Gastrocnemius medialis (tissue), 4 donors: ENCODE results near the gene ITGA4. TPM values are rescaled to one million over a fixed set of nuclear protein-coding genes. Genes with fewer than 3 reads are reported as not detected.
A peak's percentile ranks its signal among the peaks of the same experiment; 100 is the strongest.

ENCODE experiments used
- ATAC-seq, 2 donors: fragments of 150-250 bp; one replicate each; pipeline ENCODE4 v1.9.1; 2016
- DNase-seq, 2 donors: peaks; one replicate each; pipeline ENCODE4 v3.0.0-alpha.2; 2019
- H3K27ac ChIP-seq, 4 donors: fragments of 200-600 bp; sonication (generic); 1 replicate in 1 of 4; 2 replicates in 3 of 4; pipeline ENCODE4 v1.5.1; 2016 to 2018; ENCODE audit warnings: mild to moderate bottlenecking in 2 of 4, moderate library complexity in 1 of 4
- H3K27me3 ChIP-seq, 3 donors: fragments of 200-600 bp; sonication (generic) in 2 of 3; 1 replicate in 1 of 3; 2 replicates in 2 of 3; pipeline versions ENCODE4 v1.5.1 to v1.6.0; 2016 to 2019; ENCODE audit warnings: mild to moderate bottlenecking in 1 of 3, moderate library complexity in 1 of 3
- H3K36me3 ChIP-seq, 2 donors: fragments of 200-600 bp; sonication (generic) in 1 of 2; one replicate each; pipeline ENCODE4 v1.5.1; 2017 to 2018
- H3K4me1 ChIP-seq, 2 donors: fragments of 200-600 bp; sonication (generic) in 1 of 2; one replicate each; pipeline ENCODE4 v1.5.1; 2016 to 2017; ENCODE audit warnings: mild to moderate bottlenecking in 2 of 2
- H3K4me3 ChIP-seq, 4 donors: fragments of 200-600 bp; sonication (generic) in 3 of 4; 1 replicate in 1 of 4; 2 replicates in 3 of 4; pipeline ENCODE4 v1.5.1; 2016 to 2019; ENCODE audit warnings: mild to moderate bottlenecking in 2 of 4
- H3K9me3 ChIP-seq, 3 donors: fragments of 200-600 bp; sonication (generic) in 2 of 3; 1 replicate in 1 of 3; 2 replicates in 2 of 3; pipeline ENCODE4 v1.5.1; 2016 to 2019
- CTCF ChIP-seq, 5 experiments: fragments of 450-650 bp in 3 of 5; fragments of 200-600 bp in 2 of 5; sonication (generic) in 2 of 5; IDR thresholded peaks in 4 of 5; conservative IDR thresholded peaks in 1 of 5; 1 replicate in 4 of 5; 2 replicates in 1 of 5; pipeline ENCODE4 v1.5.1; 2016 to 2019; ENCODE audit warnings: antibody characterized with exemption in 5 of 5, mild to moderate bottlenecking in 3 of 5, moderate library complexity in 3 of 5
- POLR2A ChIP-seq, 2 donors: fragments of 450-650 bp; IDR thresholded peaks; one replicate each; pipeline ENCODE4 v1.6.1; 2017; ENCODE audit warnings: antibody characterized with exemption in 2 of 2, mild to moderate bottlenecking in 2 of 2, moderate library complexity in 2 of 2
- in situ Hi-C, 4 donors: fragments of 200-750 bp; cut with MboI; loops; one replicate each; pipeline versions ENCODE4 v1.15.0 to v1.8.0; 2017; ENCODE audit warnings: low sequenced_read_pairs in 4 of 4
- intact Hi-C: fragments of 100-400 bp; cut with DNase I; formaldehyde crosslinking; loops from one replicate; pipeline ENCODE4 v1.15.1; 2023; ENCODE audit warnings: low total_unique reads
- total RNA-seq, 4 donors: library from RNA; depleted of rRNA; stranded (reverse); fragments of >200 nt; gene quantifications; one replicate each; pipeline versions ENCODE4 v1.1.0 to v1.2.3, GENCODE V29; 2016

ITGA4 gene
- total RNA-seq, 4 donors from 2014 or later: 0.47 to 0.61 (median 0.55) TPM; not detected in 1

- ATAC-seq (no peak), DNase-seq (peak; percentile 8 to 18)
- no peaks in the 10 kb centered on the region for H3K36me3 ChIP-seq
- peaks cover 15 to 25% (median 19%) of the 10 kb centered on the region in 3 donors for H3K27me3 ChIP-seq
- peak overlapping the region; percentile 30 to 52 (median 46) for H3K4me3 ChIP-seq
- H3K4me1 ChIP-seq: no peaks in the 10 kb centered on the region
- no peak overlapping the region for H3K27ac ChIP-seq
- intact Hi-C loops: no loop called here
- TF ChIP-seq CTCF (IDR thresholded peaks at IDR 0.05 in 4 of 5, conservative IDR thresholded peaks at IDR 0.05 in 1 of 5) (no peak), POLR2A (IDR thresholded peaks at IDR 0.05) (no peak)
- in situ Hi-C loops: loop anchor here (25.0 kb wide), 2 partner anchors 344 to 1344 kb away; no protein-coding TSS in a partner anchor
- no peaks in the 10 kb centered on the region for H3K9me3 ChIP-seq
These were observed 496 bp upstream of the ITGA4 start for GRCh38 chr2:181456660-181457120.

DNA sequence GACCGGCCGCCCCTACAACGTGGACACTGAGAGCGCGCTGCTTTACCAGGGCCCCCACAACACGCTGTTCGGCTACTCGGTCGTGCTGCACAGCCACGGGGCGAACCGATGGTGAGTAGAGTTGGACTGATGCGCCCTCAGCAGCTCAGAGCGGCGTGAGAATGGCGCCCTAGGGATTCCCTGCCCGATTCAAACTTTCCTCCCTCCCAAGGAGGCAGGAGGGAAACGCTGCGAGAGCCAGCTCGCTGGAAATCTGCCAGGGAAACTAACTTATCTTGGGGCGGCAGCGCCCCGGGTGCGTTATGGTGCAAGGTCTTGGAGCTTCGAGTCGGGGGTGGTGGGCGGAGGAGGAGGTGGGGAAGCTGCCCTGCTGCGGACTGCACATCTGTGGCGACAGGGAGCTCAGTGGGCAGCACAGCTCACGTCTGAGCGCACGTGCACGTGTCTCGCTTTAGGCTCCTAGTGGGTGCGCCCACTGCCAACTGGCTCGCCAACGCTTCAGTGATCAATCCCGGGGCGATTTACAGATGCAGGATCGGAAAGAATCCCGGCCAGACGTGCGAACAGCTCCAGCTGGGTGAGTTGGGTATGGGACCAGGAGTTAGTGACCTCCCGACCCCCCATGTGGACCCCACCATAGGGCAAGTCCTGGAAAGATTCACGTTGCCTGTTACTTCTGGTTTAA, 697 bp downstream of the ITGA4 start:
- DNase-seq: peak in 1 of 2 donors; percentile 8

DNA sequence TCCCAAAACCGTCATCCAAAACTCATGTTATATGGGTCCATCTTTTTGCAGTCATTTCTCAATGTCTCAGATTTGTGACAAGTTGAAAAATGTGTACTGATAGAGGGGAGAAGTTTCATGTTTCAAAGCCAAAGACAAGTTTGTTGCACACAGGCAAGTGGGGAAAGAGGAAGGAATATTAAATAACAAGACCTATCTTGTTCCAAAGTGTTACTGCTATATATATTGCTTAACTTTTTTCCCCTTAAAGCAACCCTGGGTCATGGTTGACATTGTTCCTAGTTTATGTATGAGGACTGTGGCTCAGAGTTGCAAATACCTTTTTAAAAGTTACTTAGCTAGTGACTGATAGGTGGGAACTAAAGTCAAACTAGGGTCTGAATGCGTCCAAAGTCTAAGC, 1.7 kb downstream of the ITGA4 start:
- H3K27ac ChIP-seq: no peak overlapping the region
- H3K4me3 ChIP-seq: no peak overlapping the region
- intact Hi-C loops: no loop called here
- DNase-seq (no peak), ATAC-seq (no peak)
- H3K4me1 ChIP-seq: no peaks in the 10 kb centered on the region
- in situ Hi-C loops: loop anchor here (25.0 kb wide), 2 partner anchors 347 to 1347 kb away; no protein-coding TSS in a partner anchor
- no peaks in the 10 kb centered on the region for H3K36me3 ChIP-seq
- no peak for TF ChIP-seq POLR2A (IDR thresholded peaks at IDR 0.05)
- TF ChIP-seq CTCF (IDR thresholded peaks at IDR 0.05 in 4 of 5, conservative IDR thresholded peaks at IDR 0.05 in 1 of 5): no peak
- H3K9me3 ChIP-seq: no peaks in the 10 kb centered on the region
- H3K27me3 ChIP-seq: peaks cover 15 to 25% (median 19%) of the 10 kb centered on the region in 3 donors

More for the DNA sequence above, 697 bp downstream of the ITGA4 start:
- TF ChIP-seq POLR2A (IDR thresholded peaks at IDR 0.05) (no peak), CTCF (IDR thresholded peaks at IDR 0.05 in 4 of 5, conservative IDR thresholded peaks at IDR 0.05 in 1 of 5) (no peak)
- in situ Hi-C loops (loop anchor here (25.0 kb wide), 2 partner anchors 346 to 1346 kb away; no protein-coding TSS in a partner anchor), intact Hi-C loops (no loop called here)
- H3K4me1 ChIP-seq: no peaks in the 10 kb centered on the region
- H3K9me3 ChIP-seq: no peaks in the 10 kb centered on the region
- no peak overlapping the region for H3K27ac ChIP-seq
- no peaks in the 10 kb centered on the region for H3K36me3 ChIP-seq
- peaks cover 15 to 25% (median 19%) of the 10 kb centered on the region in 3 donors for H3K27me3 ChIP-seq
- H3K4me3 ChIP-seq: peak overlapping the region; percentile 30 to 52 (median 46)
- ATAC-seq: no peak

- Histone ChIP-seq H3K4me1 (no peaks in the 10 kb centered on the region), H3K27me3 (peaks cover 15 to 25% (median 19%) of the 10 kb centered on the region in 3 donors), H3K36me3 (no peaks in the 10 kb centered on the region), H3K4me3 (no peak overlapping the region), H3K9me3 (no peaks in the 10 kb centered on the region), H3K27ac (no peak overlapping the region)
- ATAC-seq (no peak), DNase-seq (no peak)
- TF ChIP-seq CTCF (IDR thresholded peaks at IDR 0.05 in 4 of 5, conservative IDR thresholded peaks at IDR 0.05 in 1 of 5): no peak
- TF ChIP-seq POLR2A (IDR thresholded peaks at IDR 0.05): no peak
- in situ Hi-C loops (loop anchor here (25.0 kb wide), 2 partner anchors 347 to 1347 kb away; no protein-coding TSS in a partner anchor), intact Hi-C loops (loop anchor here (10.0 kb wide), 1 partner anchor 385 kb away; no protein-coding TSS in a partner anchor)
These were observed 2.4 kb downstream of the ITGA4 start for GRCh38 chr2:181459621-181460021.
